ENCODE measurements around the gene CFAP77.

The CFAP77 gene

GRCh38 chr9:132511191-132511999 is 101.4 kb downstream of the CFAP77 start:
- no peak for TF ChIP-seq CTCF (IDR thresholded peaks at IDR 0.05; ENCODE audit: extremely low read depth, insufficient read depth, missing control alignments)
- no peak for DNase-seq (ENCODE audit: low spot score)
- in situ Hi-C loops (cut with MboI; ENCODE audit: low pct_unique_long_range_greater_than_20kb, low sequenced_read_pairs, unreplicated experiment) = loop anchor here (25.0 kb wide), 1 partner anchor 276 kb away; no protein-coding TSS in a partner anchor

GRCh38 chr9:132513416-132513815 is 103.4 kb downstream of the CFAP77 start:
- in situ Hi-C loops (cut with MboI; ENCODE audit: low pct_unique_long_range_greater_than_20kb, low sequenced_read_pairs, unreplicated experiment) = loop anchor here (25.0 kb wide), 1 partner anchor 274 kb away; no protein-coding TSS in a partner anchor
- TF ChIP-seq CTCF (IDR thresholded peaks at IDR 0.05; ENCODE audit: extremely low read depth, insufficient read depth, missing control alignments) = no peak
- DNase-seq (ENCODE audit: low spot score) = no peak

- no peak for TF ChIP-seq CTCF (IDR thresholded peaks at IDR 0.05; ENCODE audit: extremely low read depth, insufficient read depth, missing control alignments)
- in situ Hi-C loops (cut with MboI; ENCODE audit: low pct_unique_long_range_greater_than_20kb, low sequenced_read_pairs, unreplicated experiment) = loop anchor here (25.0 kb wide), 1 partner anchor 273 kb away; no protein-coding TSS in a partner anchor
- no peak for DNase-seq (ENCODE audit: low spot score)
These were observed 104.2 kb downstream of the CFAP77 start for GRCh38 chr9:132514011-132514744.

- DNase-seq (ENCODE audit: low spot score) = no peak
- TF ChIP-seq CTCF (IDR thresholded peaks at IDR 0.05; ENCODE audit: extremely low read depth, insufficient read depth, missing control alignments) = no peak
- in situ Hi-C loops (cut with MboI; ENCODE audit: low pct_unique_long_range_greater_than_20kb, low sequenced_read_pairs, unreplicated experiment) = loop anchor here (25.0 kb wide), 1 partner anchor 272 kb away; no protein-coding TSS in a partner anchor
These were observed 104.8 kb downstream of the CFAP77 start for GRCh38 chr9:132514821-132515220.

- in situ Hi-C loops (cut with MboI; ENCODE audit: low pct_unique_long_range_greater_than_20kb, low sequenced_read_pairs, unreplicated experiment) = loop anchor here (25.0 kb wide), 1 partner anchor 271 kb away; no protein-coding TSS in a partner anchor
- DNase-seq (ENCODE audit: low spot score) = no peak
- no peak for TF ChIP-seq CTCF (IDR thresholded peaks at IDR 0.05; ENCODE audit: extremely low read depth, insufficient read depth, missing control alignments)
These were observed 106.3 kb downstream of the CFAP77 start for GRCh38 chr9:132516301-132516700.

GRCh38 chr9:132516911-132517310 is 106.9 kb downstream of the CFAP77 start:
- in situ Hi-C loops (cut with MboI; ENCODE audit: low pct_unique_long_range_greater_than_20kb, low sequenced_read_pairs, unreplicated experiment) = loop anchor here (25.0 kb wide), 1 partner anchor 270 kb away; no protein-coding TSS in a partner anchor
- no peak for DNase-seq (ENCODE audit: low spot score)
- TF ChIP-seq CTCF (IDR thresholded peaks at IDR 0.05; ENCODE audit: extremely low read depth, insufficient read depth, missing control alignments) = no peak
